NCI-H1436 (cell line): ENCODE measurements around the gene RXFP3.

Experiments used
- DNase-seq: peaks from one replicate; lab custom pipeline; 2025; lab: John Stamatoyannopoulos, UW

Gene RXFP3

GRCh38 chr5:33981408-33982162 is 45.4 kb downstream of the RXFP3 start:
- no peak for DNase-seq

DNA sequence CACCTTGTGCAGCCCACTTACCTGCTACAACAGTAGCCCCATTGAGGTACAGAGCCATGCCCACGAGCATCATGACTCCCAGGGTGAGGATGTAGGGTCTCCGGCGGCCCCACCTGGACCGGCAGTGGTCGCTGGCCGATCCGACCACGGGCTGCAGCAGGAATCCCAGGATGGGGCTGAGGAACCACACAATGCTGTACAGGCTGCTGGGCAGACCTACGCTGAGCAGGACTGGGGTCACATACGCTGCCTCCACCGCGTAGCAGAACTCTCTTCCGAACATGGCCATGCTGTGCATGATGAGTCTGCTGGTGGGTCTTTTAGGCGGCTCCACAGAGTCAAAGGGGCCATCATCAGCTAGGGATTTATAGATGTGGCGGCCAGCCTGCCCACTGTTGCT is 48.0 kb downstream of the RXFP3 start:
- no peak for DNase-seq

- DNase-seq = no peak
These were observed 48.5 kb downstream of the RXFP3 start, which contains the start of gene SLC45A2 for GRCh38 chr5:33984671-33985124. TSS of gene SLC45A2 (minus strand) at chr5:33984693. CDS start at chr5:33984583, 110 bp downstream.

DNA sequence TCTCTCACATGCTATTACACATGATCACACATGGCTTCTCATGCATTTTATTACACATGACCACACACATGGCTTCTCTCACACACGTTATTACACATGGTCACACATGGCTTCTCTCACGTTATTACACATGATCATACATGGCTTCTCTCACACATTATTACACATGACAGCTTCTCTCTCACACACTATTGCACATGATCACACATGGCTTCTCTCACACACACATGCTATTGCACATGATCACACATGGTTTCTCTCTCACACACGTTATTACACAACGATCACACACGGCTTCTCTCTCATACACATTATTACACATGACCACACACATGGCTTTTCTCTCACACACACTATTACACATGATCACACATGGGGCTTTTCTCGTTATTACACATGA is 49.3 kb downstream of the RXFP3 start:
- no peak for DNase-seq
